Kidney epithelial cell (primary cell): ENCODE data around the gene TTLL6. TPM values are rescaled to one million over a fixed set of nuclear protein-coding genes. Genes with fewer than 3 reads are reported as not detected.

Experiments used
- DNase-seq: peaks from one replicate; pipeline ENCODE4 v3.0.0-alpha.2; 2010; ENCODE audit warnings: low read depth
- H3K27me3 ChIP-seq: 2 replicates; pipeline ENCODE4 v1.6.0; 2011; ENCODE audit warnings: low read length; ENCODE audit not compliant: control insufficient read depth, insufficient read depth
- H3K36me3 ChIP-seq: 2 replicates; pipeline ENCODE4 v1.5.1; 2011; ENCODE audit warnings: low read length; ENCODE audit not compliant: control insufficient read depth, insufficient read depth
- H3K4me3 ChIP-seq: 2 replicates; pipeline ENCODE4 v1.5.1; 2011; ENCODE audit warnings: low read depth, mild to moderate bottlenecking, control low read depth, low read length
- total RNA-seq: library from RNA; depleted of rRNA; stranded (reverse); fragments of >200 nt; gene quantifications from 2 replicates; pipeline ENCODE4 v1.2.3, GENCODE V29; 2015
- TF ChIP-seq, protein P1 (sequence below): IDR thresholded peaks from 2 replicates; pipeline ENCODE4 v1.5.1; 2011; ENCODE audit warnings: mild to moderate bottlenecking, moderate library complexity, low read length, control low read depth, inconsistent platforms; ENCODE audit not compliant: insufficient read depth, poor library complexity, severe bottlenecking

TTLL6 gene
- total RNA-seq, 1 donor from 2014 or later = not detected

DNA sequence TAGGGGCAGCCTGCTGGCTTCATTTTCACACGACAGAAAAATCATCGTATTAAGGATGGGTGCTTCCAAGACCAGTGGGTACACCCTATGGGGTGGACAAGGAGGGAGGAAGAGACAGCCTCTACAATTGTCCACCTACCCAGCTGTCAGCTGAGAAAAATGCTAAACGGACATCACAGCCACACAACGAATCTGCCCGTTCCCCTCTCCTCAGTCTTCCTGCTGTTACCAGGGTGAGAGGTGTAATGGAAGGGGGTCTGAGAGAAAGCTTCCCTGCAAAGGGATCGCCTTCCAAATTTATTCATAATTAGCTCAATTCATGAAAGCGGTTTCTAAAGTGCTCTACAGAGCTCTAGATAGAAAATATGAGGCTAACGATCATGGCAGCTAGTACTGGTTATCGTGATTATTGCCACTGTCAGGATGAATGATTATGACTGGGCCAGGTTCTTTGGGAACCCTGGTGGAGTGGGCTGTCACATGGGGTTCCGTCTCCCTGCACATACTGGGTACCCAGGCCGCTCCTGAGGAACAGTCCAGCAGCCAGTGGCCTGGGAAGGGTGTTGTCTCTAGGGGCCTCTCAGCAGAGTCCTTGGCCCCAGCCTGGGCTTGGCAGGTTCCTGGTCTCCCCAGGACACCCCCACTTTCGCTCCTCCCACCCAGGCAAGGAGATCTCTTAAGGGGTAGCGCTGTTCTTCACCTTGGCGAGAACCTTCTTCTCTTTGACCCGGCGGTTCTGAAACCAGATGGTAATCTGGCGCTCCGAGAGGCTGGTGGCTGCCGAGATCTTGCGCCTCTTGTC, 90.7 kb downstream of the TTLL6 start:
- Histone ChIP-seq H3K36me3 (no peaks in the 10 kb centered on the region), H3K27me3 (peaks cover 94% of the 10 kb centered on the region), H3K4me3 (no peak overlapping the region)
- DNase-seq = no peak
- TF ChIP-seq, protein P1, sequence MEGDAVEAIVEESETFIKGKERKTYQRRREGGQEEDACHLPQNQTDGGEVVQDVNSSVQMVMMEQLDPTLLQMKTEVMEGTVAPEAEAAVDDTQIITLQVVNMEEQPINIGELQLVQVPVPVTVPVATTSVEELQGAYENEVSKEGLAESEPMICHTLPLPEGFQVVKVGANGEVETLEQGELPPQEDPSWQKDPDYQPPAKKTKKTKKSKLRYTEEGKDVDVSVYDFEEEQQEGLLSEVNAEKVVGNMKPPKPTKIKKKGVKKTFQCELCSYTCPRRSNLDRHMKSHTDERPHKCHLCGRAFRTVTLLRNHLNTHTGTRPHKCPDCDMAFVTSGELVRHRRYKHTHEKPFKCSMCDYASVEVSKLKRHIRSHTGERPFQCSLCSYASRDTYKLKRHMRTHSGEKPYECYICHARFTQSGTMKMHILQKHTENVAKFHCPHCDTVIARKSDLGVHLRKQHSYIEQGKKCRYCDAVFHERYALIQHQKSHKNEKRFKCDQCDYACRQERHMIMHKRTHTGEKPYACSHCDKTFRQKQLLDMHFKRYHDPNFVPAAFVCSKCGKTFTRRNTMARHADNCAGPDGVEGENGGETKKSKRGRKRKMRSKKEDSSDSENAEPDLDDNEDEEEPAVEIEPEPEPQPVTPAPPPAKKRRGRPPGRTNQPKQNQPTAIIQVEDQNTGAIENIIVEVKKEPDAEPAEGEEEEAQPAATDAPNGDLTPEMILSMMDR = no peak

DNA sequence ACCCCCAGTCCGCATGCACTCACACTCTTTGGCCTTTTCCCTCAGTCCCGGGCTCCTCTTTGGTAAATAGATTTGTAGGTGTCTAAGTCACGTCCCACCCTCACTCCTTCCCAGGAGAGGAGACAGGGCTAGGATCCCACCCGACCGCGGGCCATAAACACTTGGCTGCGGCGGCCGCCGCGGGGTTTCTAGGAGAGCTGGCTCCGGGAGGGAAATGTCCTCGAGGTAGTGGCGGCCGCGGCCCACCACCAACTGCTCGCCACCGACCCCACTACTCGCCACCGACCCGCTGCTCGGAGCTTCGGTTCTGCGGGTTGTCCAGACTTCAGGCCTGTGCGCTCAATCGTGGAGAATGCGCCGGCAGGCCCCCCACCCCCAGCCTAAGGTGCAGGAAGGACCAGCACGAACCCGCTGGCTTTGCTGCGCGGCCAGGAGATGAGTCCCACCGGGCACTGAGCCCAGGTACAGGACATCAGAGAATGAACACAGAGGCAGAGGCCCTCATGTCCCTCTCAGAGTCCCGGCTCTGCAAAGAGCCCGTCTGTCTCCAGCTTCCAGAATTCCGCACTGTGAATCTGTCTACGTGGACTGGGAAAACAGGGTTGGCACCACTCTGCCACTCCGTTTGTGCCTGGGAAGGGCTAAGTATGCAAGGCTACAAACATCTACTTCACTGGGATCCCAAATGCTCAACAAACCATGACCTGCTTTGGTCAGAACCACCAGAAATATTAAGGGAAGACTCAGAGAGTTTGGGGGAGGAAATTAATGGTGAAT, 91.6 kb downstream of the TTLL6 start:
- no peak for DNase-seq
- Histone ChIP-seq H3K4me3 (no peak overlapping the region), H3K27me3 (peaks cover 97% of the 10 kb centered on the region), H3K36me3 (no peaks in the 10 kb centered on the region)
- TF ChIP-seq, protein P1 = no peak

DNA sequence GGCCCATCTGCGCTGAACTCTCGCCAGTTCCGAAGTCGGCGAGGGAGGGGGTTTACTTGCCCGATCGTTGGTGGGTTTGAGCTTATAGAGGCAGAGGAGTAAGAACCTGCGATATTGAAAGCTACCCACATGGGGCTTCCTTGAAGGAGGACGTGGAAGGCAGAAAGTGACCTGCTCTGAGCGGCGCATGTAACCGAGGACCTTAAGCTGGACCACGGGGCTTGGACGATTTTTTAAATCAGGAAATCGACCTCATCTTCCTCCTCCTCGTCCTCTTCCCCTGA, 92.1 kb downstream of the TTLL6 start:
- peaks cover 98% of the 10 kb centered on the region for H3K27me3 ChIP-seq
- H3K4me3 ChIP-seq = no peak overlapping the region
- TF ChIP-seq, protein P1 = no peak
- no peak for DNase-seq
- H3K36me3 ChIP-seq = no peaks in the 10 kb centered on the region

DNA sequence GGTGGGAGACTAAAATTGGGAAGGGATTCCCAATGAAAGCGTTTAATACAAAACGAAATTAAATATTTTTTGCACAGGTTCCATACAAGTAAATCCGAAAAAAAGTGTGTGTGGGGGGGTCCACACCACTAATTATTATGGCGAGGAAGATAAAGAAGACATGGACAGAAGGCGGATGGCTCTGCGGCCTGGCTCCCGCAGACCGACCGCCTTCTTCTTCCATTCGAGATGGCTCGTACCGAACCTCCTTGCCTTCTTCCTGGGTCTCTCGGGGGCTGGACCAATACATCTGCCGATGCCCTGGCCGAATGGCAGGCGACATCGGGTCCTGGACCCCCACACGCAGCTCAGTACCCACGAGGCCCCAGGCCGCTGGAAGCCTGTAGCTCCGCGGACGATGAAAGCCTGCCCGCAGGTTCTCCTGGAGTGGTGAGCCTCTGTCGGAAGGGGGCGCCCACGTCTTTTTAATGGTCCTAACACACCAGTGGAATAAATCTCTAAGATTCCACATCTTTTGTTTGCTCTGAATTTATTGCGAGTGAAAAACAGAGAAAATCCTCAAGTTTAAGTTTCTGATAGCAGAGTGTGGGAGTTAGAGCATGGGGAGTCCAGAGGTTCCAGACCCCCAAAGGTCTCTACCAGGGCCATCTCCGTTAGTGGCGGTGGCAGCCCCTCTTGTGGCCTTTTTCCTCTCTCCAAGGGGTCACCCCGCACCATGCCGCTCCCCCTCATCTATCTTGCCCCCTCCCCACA, 92.6 kb downstream of the TTLL6 start:
- H3K4me3 ChIP-seq = no peak overlapping the region
- H3K36me3 ChIP-seq = no peaks in the 10 kb centered on the region
- peaks cover 98% of the 10 kb centered on the region for H3K27me3 ChIP-seq
- DNase-seq = peak; percentile 19
- TF ChIP-seq, protein P1 = peak; percentile 70

DNA sequence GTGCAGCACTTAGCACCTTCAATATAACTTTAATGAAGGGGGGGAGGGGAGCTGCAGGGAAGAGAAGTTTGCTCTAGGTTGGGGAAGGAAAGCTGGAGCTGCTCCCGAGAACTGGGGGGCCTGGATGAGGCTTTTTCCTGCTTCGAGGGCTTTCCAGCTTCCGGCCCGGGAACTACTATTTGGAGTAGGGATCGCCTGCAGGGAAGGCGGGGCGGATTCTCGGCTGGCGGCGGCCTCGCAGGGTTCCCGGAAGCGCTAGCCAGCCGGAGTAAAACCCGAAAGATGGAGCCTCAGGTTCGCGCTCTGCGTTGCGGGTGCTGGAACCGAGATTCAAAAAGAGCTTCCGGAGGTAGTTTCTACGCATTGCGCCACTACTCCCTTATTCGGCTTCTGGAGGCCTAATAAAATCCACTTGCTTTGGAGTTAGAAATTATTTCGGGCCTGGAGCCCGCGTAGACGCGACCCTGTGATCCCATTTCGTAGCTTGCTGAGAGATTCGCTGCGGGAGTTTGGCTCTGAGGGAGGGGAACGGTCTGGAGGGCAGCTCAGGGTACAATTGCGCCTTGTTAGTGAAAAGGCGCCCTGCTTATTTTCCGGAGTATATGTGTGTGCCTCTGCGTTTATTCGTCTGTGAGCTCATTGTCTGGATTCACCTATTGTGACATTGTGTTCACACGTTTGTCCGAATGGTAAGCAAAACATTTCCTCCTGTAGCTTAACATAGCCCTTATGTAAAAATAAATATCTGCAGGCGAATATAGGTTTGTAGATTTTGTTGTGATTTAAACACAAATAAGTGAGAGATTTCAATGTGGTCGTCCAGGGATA, 93.4 kb downstream of the TTLL6 start:
- TF ChIP-seq, protein P1 = no peak
- no peaks in the 10 kb centered on the region for H3K36me3 ChIP-seq
- no peak for DNase-seq
- H3K27me3 ChIP-seq = peaks cover 99% of the 10 kb centered on the region
- H3K4me3 ChIP-seq = no peak overlapping the region
